K562 (cell line): ENCODE data around the gene PHF21B. TPM values are rescaled to one million over a fixed set of nuclear protein-coding genes. Genes with fewer than 3 reads are reported as not detected.

Experiments
- CREB1 ChIP-seq, 2 experiments: sonication (generic) in 1 of 2; formaldehyde crosslinking in 1 of 2; IDR thresholded peaks; 2 replicates each; pipeline versions ENCODE4 v1.6.1 to v1.8.0; 2012 to 2022; ENCODE audit warnings: inconsistent platforms in 1 of 2, mild to moderate bottlenecking in 1 of 2, missing genetic modification reagents in 1 of 2, moderate library complexity in 1 of 2
- GTF2F1 ChIP-seq: IDR thresholded peaks from 2 replicates; pipeline ENCODE4 v1.6.1; 2011; ENCODE audit warnings: low read depth, low read length, improper control_type of control experiment
- PBX2 ChIP-seq, 2 experiments: IDR thresholded peaks in 1 of 2; conservative IDR thresholded peaks in 1 of 2; 2 replicates each; pipeline ENCODE4 v1.6.1; 2016; ENCODE audit warnings: low read depth in 2 of 2, mild to moderate bottlenecking in 1 of 2, missing compliant biosample characterization in 1 of 2, missing genetic modification characterization in 1 of 2, moderate library complexity in 1 of 2
- POLR2AphosphoS2 ChIP-seq: IDR thresholded peaks from 2 replicates; pipeline ENCODE4 v1.6.1; 2012; ENCODE audit warnings: low read length, improper control_type of control experiment
- STAT5A ChIP-seq: IDR thresholded peaks from 2 replicates; pipeline ENCODE4 v1.6.1; 2012; ENCODE audit warnings: low read length, inconsistent platforms, borderline replicate concordance
- ZBTB9 ChIP-seq: fragments of 450-650 bp; formaldehyde crosslinking; IDR thresholded peaks from 2 replicates; pipeline ENCODE4 v1.4.0; 2020; ENCODE audit warnings: mild to moderate bottlenecking, moderate library complexity
- ZC3H11A ChIP-seq: IDR thresholded peaks from 2 replicates; pipeline ENCODE4 v1.6.1; 2012; ENCODE audit warnings: low read depth, low read length, improper control_type of control experiment
- ZNF121 ChIP-seq: sonication (generic); formaldehyde crosslinking; conservative IDR thresholded peaks from 2 replicates; pipeline ENCODE4 v1.8.0; 2022; ENCODE audit warnings: missing genetic modification reagents
- ZNF140 ChIP-seq: fragments of 250-450 bp; sonication (Bioruptor Pico); IDR thresholded peaks from 2 replicates; pipeline ENCODE4 v1.8.0; 2021; ENCODE audit warnings: moderate library complexity, mild to moderate bottlenecking, inconsistent platforms
- polyA plus RNA-seq, 8 experiments: library from polyadenylated mRNA; depleted of rRNA in 4 of 8; stranded (reverse) in 5 of 8; unstranded in 3 of 8; fragments of >200 nt; fragmentation: Nextera tagmentation in 2 of 8; fragmentation: Illumina TruSeq in 1 of 8; extraction: Ambion mirVana in 2 of 8; extraction: Trizol in 1 of 8; gene quantifications; 2 replicates each; pipeline versions ENCODE4 v1.2.1 to v1.2.3, GENCODE V29; 2011 to 2014; ENCODE audit warnings: inconsistent platforms in 1 of 8, missing spikeins in 1 of 8
- total RNA-seq, 7 experiments: library from RNA; depleted of rRNA in 6 of 7; stranded (reverse); fragments of >200 nt in 6 of 7; fragmentation: Illumina TruSeq in 2 of 7; extraction: Trizol in 2 of 7; gene quantifications; 2 replicates each; pipeline versions ENCODE4 v1.2.1 to v1.2.3, GENCODE V29; 2011 to 2021; ENCODE audit warnings: low replicate concordance in 1 of 7

Gene PHF21B
- total and polyA plus RNA-seq, 9 of the 15 experiments (the other 6 are each of a cell fraction or from before 2014, with no cell fraction given): 0.04 TPM; not detected in 8

- TF ChIP-seq GTF2F1 (no peak), ZBTB9 (CRISPR knock-in tag) (no peak), ZC3H11A (no peak), STAT5A (no peak), POLR2AphosphoS2 (no peak), ZNF140 (CRISPR knock-in tag) (no peak), ZNF121 (no peak), PBX2 (CRISPR knock-in tag; IDR thresholded peaks at IDR 0.05; ENCODE audit: low read depth) (no peak), PBX2 (tag; conservative IDR thresholded peaks at IDR 0.05; ENCODE audit: low read depth) (no peak), CREB1 (IDR thresholded peaks at IDR 0.05) (no peak), CREB1 (CRISPR knock-in tag; IDR thresholded peaks at IDR 0.05) (no peak)
Observed at GRCh38 chr22:45010532-45010900, 711 bp upstream of the PHF21B start (continued).
